Measurements from ENCODE around the gene TMEM121. TPM values are rescaled to one million over a fixed set of nuclear protein-coding genes. Genes with fewer than 3 reads are reported as not detected.
"Not testable (repeated sequence)": the region's sequence is repeated elsewhere in the genome, so short reads cannot be mapped to it uniquely, and the experiment has no call there.

Gene TMEM121
- total RNA-seq, 1 experiment from 2014 or later = 0.31 TPM

- DNase-seq (ENCODE audit: low spot score) = peak; percentile 12
Measured at GRCh38 chr14:105568140-105568843, 41.9 kb downstream of the TMEM121 start.

GRCh38 chr14:105568859-105569766, 42.7 kb downstream of the TMEM121 start:
- DNase-seq (ENCODE audit: low spot score) = no peak

- no peak for DNase-seq (ENCODE audit: low spot score)
Measured at GRCh38 chr14:105570482-105570881, 44.1 kb downstream of the TMEM121 start.

GRCh38 chr14:105571181-105571951, 45.0 kb downstream of the TMEM121 start:
- not testable (repeated sequence) for DNase-seq (ENCODE audit: low spot score)

GRCh38 chr14:105572063-105572462, 45.7 kb downstream of the TMEM121 start:
- DNase-seq (ENCODE audit: low spot score) = not testable (repeated sequence)

GRCh38 chr14:105573841-105574240, 47.5 kb downstream of the TMEM121 start:
- not testable (repeated sequence) for DNase-seq (ENCODE audit: low spot score)

- not testable (repeated sequence) for DNase-seq (ENCODE audit: low spot score)
Measured at GRCh38 chr14:105574411-105574810, 48.0 kb downstream of the TMEM121 start.

- DNase-seq (ENCODE audit: low spot score) = not testable (repeated sequence)
Measured at GRCh38 chr14:105575016-105575700, 48.8 kb downstream of the TMEM121 start.

- DNase-seq (ENCODE audit: low spot score) = no peak
Measured at GRCh38 chr14:105576525-105577088, 50.2 kb downstream of the TMEM121 start.

GRCh38 chr14:105577314-105577861, 51.0 kb downstream of the TMEM121 start:
- DNase-seq (ENCODE audit: low spot score) = no peak

- no peak for DNase-seq (ENCODE audit: low spot score)
Measured at GRCh38 chr14:105578070-105578469, 51.7 kb downstream of the TMEM121 start.

- not testable (repeated sequence) for DNase-seq (ENCODE audit: low spot score)
Measured at GRCh38 chr14:105579221-105579620, 52.8 kb downstream of the TMEM121 start.

Other genes with a start within 250 kb of the TMEM121 start
- gene BRF1, start 225.6 kb upstream of the TMEM121 start, total RNA-seq (2014; rRNA removed; shearing (Covaris generic)) = 46.6 and 50.2 TPM in 2 replicates
- gene PACS2, start 211.8 kb upstream of the TMEM121 start, total RNA-seq (2014; rRNA removed; shearing (Covaris generic)) = 65.6 and 65.7 TPM in 2 replicates
- gene TEX22, start 128.0 kb upstream of the TMEM121 start, total RNA-seq (2014; rRNA removed; shearing (Covaris generic)) = not detected in 2 replicates
- gene MTA1, start 106.8 kb upstream of the TMEM121 start, total RNA-seq (2014; rRNA removed; shearing (Covaris generic)) = 120 and 136 TPM in 2 replicates
- 267 and 274 TPM in 2 replicates for gene CRIP2, start 51.8 kb upstream of the TMEM121 start, total RNA-seq (2014; rRNA removed; shearing (Covaris generic))
- 667 and 791 TPM in 2 replicates for gene CRIP1, start 39.7 kb upstream of the TMEM121 start, total RNA-seq (2014; rRNA removed; shearing (Covaris generic))
- gene TEDC1, start 35.3 kb upstream of the TMEM121 start, total RNA-seq (2014; rRNA removed; shearing (Covaris generic)) = 112 and 140 TPM in 2 replicates

Measured in HT-29 (cell line).